Measurements from ENCODE around the gene HSD17B11. TPM values are rescaled to one million over a fixed set of nuclear protein-coding genes. Genes with fewer than 3 reads are reported as not detected.

HSD17B11 gene
- total RNA-seq, 4 donors from 2014 or later: 87.6 to 171 (median 97.9) TPM

GRCh38 chr4:87333267-87333666 lies 57.7 kb downstream of the HSD17B11 start:
- ATAC-seq (ENCODE audit: low FRiP score) (no peak), DNase-seq (ENCODE audit: low spot score) (no peak)
- TF ChIP-seq, protein P1, sequence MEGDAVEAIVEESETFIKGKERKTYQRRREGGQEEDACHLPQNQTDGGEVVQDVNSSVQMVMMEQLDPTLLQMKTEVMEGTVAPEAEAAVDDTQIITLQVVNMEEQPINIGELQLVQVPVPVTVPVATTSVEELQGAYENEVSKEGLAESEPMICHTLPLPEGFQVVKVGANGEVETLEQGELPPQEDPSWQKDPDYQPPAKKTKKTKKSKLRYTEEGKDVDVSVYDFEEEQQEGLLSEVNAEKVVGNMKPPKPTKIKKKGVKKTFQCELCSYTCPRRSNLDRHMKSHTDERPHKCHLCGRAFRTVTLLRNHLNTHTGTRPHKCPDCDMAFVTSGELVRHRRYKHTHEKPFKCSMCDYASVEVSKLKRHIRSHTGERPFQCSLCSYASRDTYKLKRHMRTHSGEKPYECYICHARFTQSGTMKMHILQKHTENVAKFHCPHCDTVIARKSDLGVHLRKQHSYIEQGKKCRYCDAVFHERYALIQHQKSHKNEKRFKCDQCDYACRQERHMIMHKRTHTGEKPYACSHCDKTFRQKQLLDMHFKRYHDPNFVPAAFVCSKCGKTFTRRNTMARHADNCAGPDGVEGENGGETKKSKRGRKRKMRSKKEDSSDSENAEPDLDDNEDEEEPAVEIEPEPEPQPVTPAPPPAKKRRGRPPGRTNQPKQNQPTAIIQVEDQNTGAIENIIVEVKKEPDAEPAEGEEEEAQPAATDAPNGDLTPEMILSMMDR (IDR thresholded peaks at IDR 0.05): no peak

- DNase-seq (ENCODE audit: low spot score) (no peak), ATAC-seq (ENCODE audit: low FRiP score) (no peak)
- TF ChIP-seq, protein P1 (IDR thresholded peaks at IDR 0.05): no peak
Observed at GRCh38 chr4:87330761-87331160, 60.2 kb downstream of the HSD17B11 start.

DNA sequence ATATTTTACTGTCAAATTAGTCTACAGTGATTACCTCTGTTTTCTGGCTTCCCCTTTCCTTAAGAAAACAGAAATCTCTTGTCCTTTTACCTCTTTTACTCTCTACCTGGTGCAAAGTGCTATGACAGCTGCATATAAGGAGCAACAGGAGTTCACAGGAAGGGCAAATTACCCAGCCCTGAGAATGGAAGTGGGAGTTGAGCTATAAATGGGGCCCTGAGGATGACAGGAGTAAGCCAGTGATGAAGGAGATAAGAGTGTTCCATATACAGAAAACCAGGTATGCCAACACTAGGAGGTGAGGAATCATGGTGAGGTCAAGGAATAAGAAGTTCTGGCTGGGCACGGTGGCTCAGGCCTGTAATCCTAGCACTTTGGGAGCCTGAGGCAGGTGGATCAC lies 63.9 kb downstream of the HSD17B11 start:
- DNase-seq (ENCODE audit: low spot score): no peak
- TF ChIP-seq, protein P1 (IDR thresholded peaks at IDR 0.05): no peak
- no peak for ATAC-seq (ENCODE audit: low FRiP score)

DNA sequence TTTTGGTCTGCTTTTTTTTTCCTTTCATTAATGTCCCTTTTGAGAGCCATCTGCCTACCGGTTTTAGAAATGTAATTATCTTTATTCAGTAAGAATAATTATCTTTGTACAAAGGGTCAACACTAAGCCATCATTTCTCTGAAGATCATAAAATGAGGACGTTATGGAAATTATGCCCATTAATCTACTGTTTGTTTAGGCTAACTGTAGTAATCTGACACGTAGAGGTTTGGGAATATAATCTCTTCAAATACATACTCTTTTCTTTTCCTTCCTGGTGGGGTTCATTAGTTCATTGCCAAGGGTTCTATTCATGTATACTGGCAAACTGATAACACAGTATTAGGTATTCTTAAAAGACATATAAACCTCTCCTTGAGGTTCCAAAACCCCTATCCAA lies 64.5 kb downstream of the HSD17B11 start:
- DNase-seq (ENCODE audit: low spot score) (no peak), ATAC-seq (ENCODE audit: low FRiP score) (no peak)
- TF ChIP-seq, protein P1 (IDR thresholded peaks at IDR 0.05): no peak

- ATAC-seq (ENCODE audit: low FRiP score) (no peak), DNase-seq (ENCODE audit: low spot score) (no peak)
- TF ChIP-seq, protein P1 (IDR thresholded peaks at IDR 0.05): no peak
Observed at GRCh38 chr4:87322754-87323153, 68.2 kb downstream of the HSD17B11 start, which contains the start of gene HSD17B13. HSD17B13 (minus strand) TSS chr4:87322882; CDS start chr4:87322841, 41 bp downstream.

DNA sequence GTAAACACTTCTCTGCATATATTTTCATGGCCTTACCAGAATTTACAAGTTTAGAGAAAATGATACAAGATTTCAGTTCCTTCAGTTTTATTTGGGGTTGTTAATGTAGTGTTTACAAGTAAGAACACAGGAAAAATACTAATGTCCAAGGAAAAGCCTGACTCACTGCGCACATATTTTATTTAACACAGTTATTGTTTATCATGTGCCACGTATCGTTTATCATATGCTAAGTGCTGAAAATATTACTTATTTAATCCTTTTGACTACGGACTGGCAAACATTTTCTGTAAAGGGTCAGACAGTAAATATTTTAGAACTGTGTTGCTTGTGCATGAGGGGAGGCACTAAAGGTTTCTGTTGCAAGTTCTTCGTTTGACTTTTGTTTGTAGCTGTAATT lies 69.1 kb downstream of the HSD17B11 start:
- TF ChIP-seq, protein P1 (IDR thresholded peaks at IDR 0.05): no peak
- ATAC-seq (ENCODE audit: low FRiP score): no peak
- no peak for DNase-seq (ENCODE audit: low spot score)

GRCh38 chr4:87317527-87317926 lies 73.5 kb downstream of the HSD17B11 start:
- ATAC-seq (ENCODE audit: low FRiP score) (peak; percentile 88), DNase-seq (ENCODE audit: low spot score) (no peak)
- TF ChIP-seq, protein P1 (IDR thresholded peaks at IDR 0.05): no peak

All from omental fat pad (tissue), 4 donors.